ENCODE results near the gene NRGN.

NRGN gene

GRCh38 chr11:124745270-124745834 lies 5.6 kb downstream of the NRGN start:
- CTCF ChIA-PET = interaction anchor here (0.6 to 1.5 kb wide), 2 partner anchors 18 to 48 kb away, joined by 5 read pairs; no protein-coding TSS in a partner anchor

GRCh38 chr11:124745835-124746620 lies 6.3 kb downstream of the NRGN start:
- POLR2A ChIA-PET (ENCODE audit: low non-redundant PET) = interaction anchor here (0.8 kb wide), 1 partner anchor 73 kb away, joined by 5 read pairs; the partner anchor contains the start of genes SIAE and SPA17
- CTCF ChIA-PET = interaction anchor here (0.6 to 1.6 kb wide), 11 partner anchors 12 to 106 kb away, joined by 3 to 13 read pairs (median 4); no protein-coding TSS in a partner anchor
- DNase-seq (ENCODE audit: low spot score) = peak; percentile 47
- no peak for TF ChIP-seq CTCF (conservative IDR thresholded peaks at IDR 0.05; ENCODE audit: low read depth)
- peak overlapping the region; percentile 36 for H3K27ac ChIP-seq

More at GRCh38 chr11:124745270-124745834, 5.6 kb downstream of the NRGN start:
- DNase-seq (ENCODE audit: low spot score) = no peak
- no peak for TF ChIP-seq CTCF (conservative IDR thresholded peaks at IDR 0.05; ENCODE audit: low read depth)
- no peak overlapping the region for H3K27ac ChIP-seq
- POLR2A ChIA-PET (ENCODE audit: low non-redundant PET) = no interaction called here

GRCh38 chr11:124746621-124747243 lies 7.0 kb downstream of the NRGN start:
- peak; percentile 94 for DNase-seq (ENCODE audit: low spot score)
- peak overlapping the region; percentile 36 for H3K27ac ChIP-seq
- CTCF ChIA-PET = interaction anchor here (0.5 to 1.6 kb wide), 13 partner anchors 11 to 106 kb away, joined by 3 to 13 read pairs (median 4); no protein-coding TSS in a partner anchor
- TF ChIP-seq CTCF (conservative IDR thresholded peaks at IDR 0.05; ENCODE audit: low read depth) = peak; percentile 73
- POLR2A ChIA-PET (ENCODE audit: low non-redundant PET) = interaction anchor here (0.8 kb wide), 1 partner anchor 73 kb away, joined by 5 read pairs; the partner anchor contains the start of genes SIAE and SPA17

- ChIA-PET POLR2A (ENCODE audit: low non-redundant PET) (no interaction called here), CTCF (interaction anchor here (0.6 to 1.6 kb wide), 5 partner anchors 10 to 89 kb away, joined by 3 to 13 read pairs (median 4); no protein-coding TSS in a partner anchor)
- no peak for TF ChIP-seq CTCF (conservative IDR thresholded peaks at IDR 0.05; ENCODE audit: low read depth)
- DNase-seq (ENCODE audit: low spot score) = no peak
- H3K27ac ChIP-seq = peak overlapping the region; percentile 36; the same call in 1 of the 2 replicates
These were observed 7.8 kb downstream of the NRGN start for GRCh38 chr11:124747406-124748099.

- no peak overlapping the region for H3K27ac ChIP-seq
- TF ChIP-seq CTCF (conservative IDR thresholded peaks at IDR 0.05; ENCODE audit: low read depth) = no peak
- ChIA-PET POLR2A (ENCODE audit: low non-redundant PET) (no interaction called here), CTCF (interaction anchor here (0.6 kb wide), 1 partner anchor 24 kb away, joined by 3 read pairs; no protein-coding TSS in a partner anchor)
- no peak for DNase-seq (ENCODE audit: low spot score)
These were observed 8.3 kb downstream of the NRGN start for GRCh38 chr11:124748100-124748418.
